Adrenal gland (tissue), 5 donors: ENCODE results near the gene KAZN.

ENCODE experiments used
- POLR2A ChIP-seq, 2 donors: fragments of 450-650 bp; IDR thresholded peaks; one replicate each; pipeline ENCODE4 v1.6.1; 2017; ENCODE audit warnings: antibody characterized with exemption in 2 of 2, mild to moderate bottlenecking in 2 of 2, moderate library complexity in 1 of 2
- TF ChIP-seq, protein P1 (sequence below), 6 experiments: fragments of 450-650 bp in 4 of 6; fragments of 200-600 bp in 2 of 6; sonication (generic) in 1 of 6; IDR thresholded peaks; 1 replicate in 5 of 6; 2 replicates in 1 of 6; pipeline versions ENCODE4 v1.5.1 to v1.8.0; 2016 to 2021; ENCODE audit warnings: antibody characterized with exemption in 6 of 6, mild to moderate bottlenecking in 2 of 6, moderate library complexity in 1 of 6
- donor health status: DM: no; HTN: no; CAD: no.

DNA sequence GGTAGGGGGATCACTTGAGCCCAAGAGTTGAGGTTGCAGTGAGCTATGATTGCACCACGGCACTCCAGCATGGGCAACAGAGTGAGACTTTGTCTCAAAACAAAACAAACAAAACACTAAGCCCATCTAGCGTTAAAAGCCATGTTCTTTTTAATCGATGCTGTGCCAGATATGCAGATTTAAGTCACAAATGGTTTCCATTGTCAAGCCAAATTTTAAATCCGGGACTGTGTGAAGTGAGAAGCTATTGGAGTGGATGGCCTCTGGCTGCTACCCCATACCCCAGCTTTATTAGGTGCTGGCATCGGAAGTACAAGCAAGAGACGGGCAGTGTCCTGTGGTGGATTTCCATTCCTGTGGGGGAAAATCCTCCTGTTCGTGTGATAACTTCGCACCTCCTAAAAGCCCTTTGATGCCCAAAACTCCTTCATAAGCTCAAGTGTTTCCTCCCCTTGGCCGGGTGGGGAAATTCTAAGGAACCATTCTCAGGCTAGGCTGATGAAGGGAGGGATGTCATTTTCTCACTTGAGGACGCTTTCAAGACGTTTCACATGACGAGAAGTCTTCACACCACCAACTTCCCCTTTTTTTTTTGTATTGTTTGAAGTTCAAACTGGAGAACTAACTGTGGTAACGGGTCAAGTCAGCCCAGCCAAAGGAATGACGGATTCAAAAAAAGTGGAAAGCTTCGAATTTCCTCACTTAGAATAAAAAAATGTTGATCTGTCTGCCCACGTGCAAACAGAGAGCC is 140.8 kb downstream of the KAZN start:
- TF ChIP-seq POLR2A (IDR thresholded peaks at IDR 0.05): no peak
- TF ChIP-seq, protein P1, sequence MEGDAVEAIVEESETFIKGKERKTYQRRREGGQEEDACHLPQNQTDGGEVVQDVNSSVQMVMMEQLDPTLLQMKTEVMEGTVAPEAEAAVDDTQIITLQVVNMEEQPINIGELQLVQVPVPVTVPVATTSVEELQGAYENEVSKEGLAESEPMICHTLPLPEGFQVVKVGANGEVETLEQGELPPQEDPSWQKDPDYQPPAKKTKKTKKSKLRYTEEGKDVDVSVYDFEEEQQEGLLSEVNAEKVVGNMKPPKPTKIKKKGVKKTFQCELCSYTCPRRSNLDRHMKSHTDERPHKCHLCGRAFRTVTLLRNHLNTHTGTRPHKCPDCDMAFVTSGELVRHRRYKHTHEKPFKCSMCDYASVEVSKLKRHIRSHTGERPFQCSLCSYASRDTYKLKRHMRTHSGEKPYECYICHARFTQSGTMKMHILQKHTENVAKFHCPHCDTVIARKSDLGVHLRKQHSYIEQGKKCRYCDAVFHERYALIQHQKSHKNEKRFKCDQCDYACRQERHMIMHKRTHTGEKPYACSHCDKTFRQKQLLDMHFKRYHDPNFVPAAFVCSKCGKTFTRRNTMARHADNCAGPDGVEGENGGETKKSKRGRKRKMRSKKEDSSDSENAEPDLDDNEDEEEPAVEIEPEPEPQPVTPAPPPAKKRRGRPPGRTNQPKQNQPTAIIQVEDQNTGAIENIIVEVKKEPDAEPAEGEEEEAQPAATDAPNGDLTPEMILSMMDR (IDR thresholded peaks at IDR 0.05): no peak
